Measurements from ENCODE around the gene CTNND2. TPM values are rescaled to one million over a fixed set of nuclear protein-coding genes. Genes with fewer than 3 reads are reported as not detected.

The CTNND2 gene
- total and polyA plus RNA-seq, 4 donors, result 36.5 to 183 (median 97.7) TPM

DNA sequence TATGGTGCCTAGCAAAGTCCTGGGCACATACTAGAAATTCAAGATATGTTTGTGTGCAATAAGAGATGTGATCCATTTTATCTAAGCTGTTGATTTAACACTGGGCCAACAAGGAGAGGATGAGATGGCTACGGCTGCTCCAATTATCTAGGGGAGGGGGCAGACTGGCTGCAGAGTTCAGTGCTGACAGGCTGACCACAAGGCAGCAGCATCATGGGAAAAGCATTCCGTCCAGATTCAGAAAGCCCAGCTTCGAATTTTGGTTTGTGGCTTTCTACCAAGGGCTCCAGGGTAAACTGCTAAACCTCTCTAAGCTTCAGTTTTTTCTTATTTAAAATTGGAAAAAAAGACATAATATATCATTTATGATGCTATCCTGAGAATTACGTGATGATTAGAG, 758.1 kb downstream of the CTNND2 start:
- H3K4me3 ChIP-seq (ENCODE audit: low read depth, low read length), result no peak overlapping the region
- no peak for DNase-seq (ENCODE audit: low read depth in 4 of 6, low spot score in 6 of 6)
- WGBS (ENCODE audit: insufficient coverage), result 82% methylated on average over 1 of the region's 4 CpGs

DNA sequence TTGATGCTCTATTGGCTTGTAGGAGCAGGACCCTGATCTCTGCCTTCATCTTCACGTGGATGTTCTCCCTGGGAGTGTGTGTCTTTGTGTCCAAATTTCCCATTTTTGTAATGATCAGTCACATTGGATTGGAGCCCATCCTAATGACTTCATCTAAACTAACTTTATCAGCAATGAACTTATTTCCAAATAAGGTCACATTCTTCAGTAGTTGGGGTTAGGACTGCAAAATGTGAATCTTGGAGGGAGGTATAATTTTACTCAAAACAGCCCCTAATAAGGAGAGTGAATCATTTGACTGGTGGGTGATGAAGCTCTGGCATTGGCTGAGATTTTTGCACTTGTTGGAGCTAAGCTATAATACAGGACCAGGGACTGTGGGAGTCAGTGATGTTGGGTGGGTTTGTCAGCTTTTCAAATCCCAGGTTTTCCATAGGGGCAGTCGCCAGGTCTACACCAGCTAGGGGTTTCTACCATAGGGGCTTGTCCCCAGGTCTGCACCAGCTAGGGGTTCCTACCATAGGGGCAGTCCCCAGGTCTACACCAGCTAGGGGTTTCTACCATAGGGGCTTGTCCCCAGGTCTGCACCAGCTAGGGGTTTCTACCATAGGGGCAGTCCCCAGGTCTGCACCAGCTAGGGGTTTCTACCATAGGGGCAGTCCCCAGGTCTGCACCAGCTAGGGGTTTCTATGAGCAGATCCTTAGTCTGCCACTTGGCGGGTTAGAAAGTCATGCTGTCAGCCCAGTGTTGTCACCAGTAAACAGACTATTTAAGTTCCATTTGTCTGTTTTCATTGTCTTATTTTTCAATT, 760.6 kb downstream of the CTNND2 start:
- peaks cover 10% of the 10 kb centered on the region for H3K36me3 ChIP-seq (ENCODE audit: control insufficient read depth, insufficient read depth, low read length)
- DNase-seq (ENCODE audit: low read depth in 4 of 6, low spot score in 6 of 6), result no peak
- H3K27me3 ChIP-seq (ENCODE audit: control insufficient read depth, insufficient read depth, low read length), result no peaks in the 10 kb centered on the region
- H3K4me3 ChIP-seq (ENCODE audit: low read depth, low read length), result no peak overlapping the region
- peaks cover 5% of the 10 kb centered on the region for H3K4me1 ChIP-seq (ENCODE audit: control insufficient read depth, insufficient read depth, low read length)
- no peak overlapping the region for H3K27ac ChIP-seq (ENCODE audit: low read depth, low read length)
- H3K9me3 ChIP-seq (ENCODE audit: control insufficient read depth, insufficient read depth, low read length), result no peaks in the 10 kb centered on the region
- no CpG with 5 or more reads among the region's 3 CpGs for WGBS (ENCODE audit: insufficient coverage)

More for the DNA sequence above, 758.1 kb downstream of the CTNND2 start:
- Histone ChIP-seq H3K36me3 (ENCODE audit: control insufficient read depth, insufficient read depth, low read length) (peaks cover 10% of the 10 kb centered on the region), H3K4me1 (ENCODE audit: control insufficient read depth, insufficient read depth, low read length) (peaks cover 13% of the 10 kb centered on the region), H3K27ac (ENCODE audit: low read depth, low read length) (no peak overlapping the region), H3K27me3 (ENCODE audit: control insufficient read depth, insufficient read depth, low read length) (no peaks in the 10 kb centered on the region), H3K9me3 (ENCODE audit: control insufficient read depth, insufficient read depth, low read length) (no peaks in the 10 kb centered on the region)

DNA sequence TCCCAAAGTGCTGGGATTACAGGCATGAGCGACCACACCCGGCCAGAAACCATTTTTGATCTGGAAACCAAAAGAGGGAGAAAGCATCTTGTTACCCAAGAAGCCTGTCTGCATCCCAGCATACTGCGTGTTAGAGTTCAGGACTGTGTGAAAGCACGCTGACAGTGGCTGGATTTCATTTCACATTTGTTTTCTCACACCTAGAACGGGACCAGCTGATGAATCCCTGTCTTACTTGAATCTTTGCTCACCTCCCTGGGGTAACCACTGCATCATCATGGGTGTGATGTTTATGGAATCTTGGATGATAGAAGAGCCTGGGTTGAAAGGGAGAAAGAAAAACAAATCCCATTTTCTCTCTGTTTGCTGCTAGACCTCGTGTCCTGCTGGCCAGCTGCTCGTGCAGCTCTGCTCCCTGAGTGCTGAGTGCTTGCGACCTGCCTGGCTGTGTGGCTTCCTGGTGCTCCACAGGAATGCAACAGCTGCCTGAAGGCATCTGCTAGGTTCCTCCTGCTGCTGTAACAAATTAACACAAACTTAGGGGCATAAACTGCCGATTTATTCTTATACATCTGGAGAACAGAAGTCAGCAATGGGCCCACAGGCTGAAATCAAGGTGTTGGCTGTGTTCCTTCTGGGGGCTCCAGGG, 764.9 kb downstream of the CTNND2 start:
- Histone ChIP-seq H3K36me3 (ENCODE audit: control insufficient read depth, insufficient read depth, low read length) (peaks cover 2% of the 10 kb centered on the region), H3K9me3 (ENCODE audit: control insufficient read depth, insufficient read depth, low read length) (no peaks in the 10 kb centered on the region), H3K4me1 (ENCODE audit: control insufficient read depth, insufficient read depth, low read length) (no peaks in the 10 kb centered on the region), H3K27ac (ENCODE audit: low read depth, low read length) (no peak overlapping the region), H3K4me3 (ENCODE audit: low read depth, low read length) (no peak overlapping the region), H3K27me3 (ENCODE audit: control insufficient read depth, insufficient read depth, low read length) (no peaks in the 10 kb centered on the region)
- 64% methylated on average over 6 of the region's 9 CpGs for WGBS (ENCODE audit: insufficient coverage)
- DNase-seq (ENCODE audit: low read depth in 4 of 6, low spot score in 6 of 6), result no peak

DNA sequence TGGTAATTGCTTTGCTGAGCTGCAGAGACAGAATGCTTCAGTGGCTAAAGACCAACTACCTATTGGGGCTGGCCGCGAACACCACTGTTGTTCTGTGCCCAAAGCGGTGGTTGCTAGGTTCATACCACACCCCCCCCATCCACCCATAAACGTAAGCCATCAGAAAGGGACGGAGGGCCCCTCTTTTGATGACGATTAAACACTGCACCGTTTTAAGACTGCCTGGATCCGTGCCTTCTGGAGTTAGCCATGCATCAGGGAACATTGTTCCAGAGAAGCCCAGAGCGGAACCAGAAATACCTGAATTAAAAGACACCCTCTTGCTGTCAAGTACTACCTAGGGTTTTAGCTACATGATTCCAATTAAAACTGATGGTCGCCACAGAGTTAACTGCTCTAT, 774.1 kb downstream of the CTNND2 start:
- Histone ChIP-seq H3K9me3 (ENCODE audit: control insufficient read depth, insufficient read depth, low read length) (no peaks in the 10 kb centered on the region), H3K27me3 (ENCODE audit: control insufficient read depth, insufficient read depth, low read length) (no peaks in the 10 kb centered on the region), H3K4me3 (ENCODE audit: low read depth, low read length) (no peak overlapping the region), H3K4me1 (ENCODE audit: control insufficient read depth, insufficient read depth, low read length) (peaks cover 5% of the 10 kb centered on the region), H3K27ac (ENCODE audit: low read depth, low read length) (no peak overlapping the region), H3K36me3 (ENCODE audit: control insufficient read depth, insufficient read depth, low read length) (peaks cover 3% of the 10 kb centered on the region)
- DNase-seq (ENCODE audit: low read depth in 4 of 6, low spot score in 6 of 6), result peak in 2 of 6 donors; percentile 31 to 34
- 63% methylated on average over 1 of the region's 10 CpGs for WGBS (ENCODE audit: insufficient coverage)

DNA sequence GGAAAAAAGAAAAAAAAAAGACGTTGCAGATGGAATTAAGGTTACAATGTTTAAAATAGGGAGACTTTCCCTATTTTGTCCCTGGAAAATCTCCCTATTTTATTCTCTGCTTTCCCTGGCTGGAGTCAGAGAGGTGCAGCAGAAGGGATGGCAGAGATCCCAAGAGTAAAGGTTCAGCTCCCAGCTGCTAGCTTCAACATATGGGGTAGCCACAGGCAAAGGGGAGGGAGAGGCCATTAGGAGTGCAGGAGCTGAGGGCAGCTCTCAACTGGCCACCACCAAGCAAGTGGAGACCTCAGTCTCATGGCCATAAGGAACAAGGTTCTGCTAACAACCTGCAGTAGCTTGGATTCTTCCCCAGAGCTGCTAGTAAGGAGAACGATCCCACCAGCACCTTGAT, 776.2 kb downstream of the CTNND2 start:
- Histone ChIP-seq H3K9me3 (ENCODE audit: control insufficient read depth, insufficient read depth, low read length) (no peaks in the 10 kb centered on the region), H3K36me3 (ENCODE audit: control insufficient read depth, insufficient read depth, low read length) (peaks cover 4% of the 10 kb centered on the region), H3K27me3 (ENCODE audit: control insufficient read depth, insufficient read depth, low read length) (no peaks in the 10 kb centered on the region), H3K4me3 (ENCODE audit: low read depth, low read length) (no peak overlapping the region), H3K27ac (ENCODE audit: low read depth, low read length) (no peak overlapping the region), H3K4me1 (ENCODE audit: control insufficient read depth, insufficient read depth, low read length) (peaks cover 5% of the 10 kb centered on the region)
- no peak for DNase-seq (ENCODE audit: low read depth in 4 of 6, low spot score in 6 of 6)
- WGBS (ENCODE audit: insufficient coverage), result 100% methylated on average over 1 of the region's 2 CpGs

DNA sequence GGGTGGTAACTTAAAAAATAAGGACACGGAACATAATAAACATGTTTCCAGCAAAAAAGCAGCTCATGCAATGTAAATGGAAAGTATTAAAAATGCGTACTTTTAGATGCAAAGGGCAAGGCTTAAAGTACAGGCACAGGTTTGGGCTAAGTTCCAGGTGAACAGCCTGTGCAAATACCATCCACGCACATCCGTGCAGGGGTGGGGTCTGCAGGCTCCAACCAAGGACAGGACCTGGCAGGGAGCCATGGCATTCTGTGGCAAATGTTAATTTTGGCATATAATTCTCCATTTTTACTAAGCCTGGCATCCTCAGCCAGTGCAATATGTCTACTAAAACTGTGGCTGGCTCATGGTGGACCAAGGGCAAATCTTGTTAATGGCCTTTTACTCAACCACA, 777.4 kb downstream of the CTNND2 start:
- H3K9me3 ChIP-seq (ENCODE audit: control insufficient read depth, insufficient read depth, low read length), result no peaks in the 10 kb centered on the region
- no peaks in the 10 kb centered on the region for H3K27me3 ChIP-seq (ENCODE audit: control insufficient read depth, insufficient read depth, low read length)
- peaks cover 13% of the 10 kb centered on the region for H3K4me1 ChIP-seq (ENCODE audit: control insufficient read depth, insufficient read depth, low read length)
- peaks cover 4% of the 10 kb centered on the region for H3K36me3 ChIP-seq (ENCODE audit: control insufficient read depth, insufficient read depth, low read length)
- H3K27ac ChIP-seq (ENCODE audit: low read depth, low read length), result no peak overlapping the region
- 75% methylated on average over 2 of the region's 4 CpGs for WGBS (ENCODE audit: insufficient coverage)
- H3K4me3 ChIP-seq (ENCODE audit: low read depth, low read length), result no peak overlapping the region
- DNase-seq (ENCODE audit: low read depth in 4 of 6, low spot score in 6 of 6), result peak in 1 of 6 donors; percentile 51

DNA sequence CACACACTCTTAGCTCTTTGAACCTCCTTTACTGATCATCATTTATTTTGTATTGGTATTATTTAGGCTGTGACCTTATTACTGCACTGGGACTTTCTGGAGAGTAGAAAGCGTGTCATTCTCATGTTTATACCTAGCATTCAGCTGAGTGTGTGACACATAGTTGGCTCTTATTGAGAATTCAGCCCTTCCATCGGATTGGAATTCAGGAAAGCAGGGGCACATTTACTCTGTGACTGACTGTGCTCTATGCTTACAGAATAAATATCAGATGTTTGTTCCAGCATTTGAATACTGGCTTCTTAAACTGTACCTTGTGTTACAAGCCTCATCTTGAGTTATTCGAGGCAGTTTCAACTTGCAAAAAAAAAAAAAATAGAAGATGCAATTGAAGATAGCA, 782.4 kb downstream of the CTNND2 start:
- Histone ChIP-seq H3K9me3 (ENCODE audit: control insufficient read depth, insufficient read depth, low read length) (no peaks in the 10 kb centered on the region), H3K4me1 (ENCODE audit: control insufficient read depth, insufficient read depth, low read length) (peaks cover 9% of the 10 kb centered on the region), H3K27ac (ENCODE audit: low read depth, low read length) (no peak overlapping the region), H3K4me3 (ENCODE audit: low read depth, low read length) (no peak overlapping the region), H3K27me3 (ENCODE audit: control insufficient read depth, insufficient read depth, low read length) (no peaks in the 10 kb centered on the region), H3K36me3 (ENCODE audit: control insufficient read depth, insufficient read depth, low read length) (peaks cover 5% of the 10 kb centered on the region)
- DNase-seq (ENCODE audit: low read depth in 4 of 6, low spot score in 6 of 6), result no peak
- no CpG with 5 or more reads among the region's 3 CpGs for WGBS (ENCODE audit: insufficient coverage)

DNA sequence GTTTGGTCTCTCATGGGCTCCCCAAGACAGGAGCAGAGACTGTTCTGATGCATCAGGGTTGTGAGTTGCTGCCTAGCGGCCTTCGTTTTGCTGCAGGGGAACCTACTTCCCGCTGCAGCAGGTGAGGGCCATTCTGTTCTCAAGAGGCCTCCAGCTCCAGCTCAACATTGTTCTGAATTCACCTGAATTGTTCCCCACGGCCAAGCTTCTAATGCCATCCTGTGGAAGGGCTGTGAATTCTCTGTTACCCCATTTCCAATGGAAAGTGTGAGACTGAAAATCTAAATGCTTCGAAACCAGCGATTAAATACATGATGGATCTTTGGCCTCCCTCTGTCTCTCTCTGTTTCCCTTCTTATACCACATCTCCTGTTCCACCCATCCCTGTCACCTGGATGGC, 794.1 kb downstream of the CTNND2 start:
- Histone ChIP-seq H3K27me3 (ENCODE audit: control insufficient read depth, insufficient read depth, low read length) (no peaks in the 10 kb centered on the region), H3K9me3 (ENCODE audit: control insufficient read depth, insufficient read depth, low read length) (no peaks in the 10 kb centered on the region), H3K27ac (ENCODE audit: low read depth, low read length) (no peak overlapping the region), H3K4me1 (ENCODE audit: control insufficient read depth, insufficient read depth, low read length) (no peaks in the 10 kb centered on the region), H3K36me3 (ENCODE audit: control insufficient read depth, insufficient read depth, low read length) (peaks cover 19% of the 10 kb centered on the region), H3K4me3 (ENCODE audit: low read depth, low read length) (no peak overlapping the region)
- WGBS (ENCODE audit: insufficient coverage), result 89% methylated on average over 6 of the region's 6 CpGs
- no peak for DNase-seq (ENCODE audit: low read depth in 4 of 6, low spot score in 6 of 6)

DNA sequence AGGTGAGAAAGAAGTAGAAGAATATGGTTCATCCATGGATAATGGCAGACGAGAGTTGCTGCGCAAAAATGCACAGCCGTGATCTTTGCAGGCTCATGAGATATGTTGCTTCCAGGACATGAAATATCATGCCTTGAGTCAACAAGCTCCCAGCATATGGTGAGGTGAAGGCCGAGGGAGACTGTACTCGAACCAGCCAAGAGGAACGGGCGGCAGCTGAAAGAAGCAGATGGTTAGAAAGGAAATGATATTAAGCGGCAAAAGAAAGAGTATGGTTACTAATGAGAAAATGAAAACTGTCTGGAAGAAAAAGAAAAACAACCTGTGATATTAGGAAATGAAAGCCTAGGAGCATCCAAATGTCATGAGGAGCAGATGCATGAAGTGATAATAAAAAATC, 798.5 kb downstream of the CTNND2 start:
- DNase-seq (ENCODE audit: low read depth in 4 of 6, low spot score in 6 of 6), result peak in 1 of 6 donors; percentile 35
- H3K36me3 ChIP-seq (ENCODE audit: control insufficient read depth, insufficient read depth, low read length), result peaks cover 10% of the 10 kb centered on the region
- no peak overlapping the region for H3K4me3 ChIP-seq (ENCODE audit: low read depth, low read length)
- 87% methylated on average over 8 of the region's 8 CpGs for WGBS (ENCODE audit: insufficient coverage)
- no peaks in the 10 kb centered on the region for H3K9me3 ChIP-seq (ENCODE audit: control insufficient read depth, insufficient read depth, low read length)
- peaks cover 6% of the 10 kb centered on the region for H3K4me1 ChIP-seq (ENCODE audit: control insufficient read depth, insufficient read depth, low read length)
- no peak overlapping the region for H3K27ac ChIP-seq (ENCODE audit: low read depth, low read length)
- H3K27me3 ChIP-seq (ENCODE audit: control insufficient read depth, insufficient read depth, low read length), result no peaks in the 10 kb centered on the region

DNA sequence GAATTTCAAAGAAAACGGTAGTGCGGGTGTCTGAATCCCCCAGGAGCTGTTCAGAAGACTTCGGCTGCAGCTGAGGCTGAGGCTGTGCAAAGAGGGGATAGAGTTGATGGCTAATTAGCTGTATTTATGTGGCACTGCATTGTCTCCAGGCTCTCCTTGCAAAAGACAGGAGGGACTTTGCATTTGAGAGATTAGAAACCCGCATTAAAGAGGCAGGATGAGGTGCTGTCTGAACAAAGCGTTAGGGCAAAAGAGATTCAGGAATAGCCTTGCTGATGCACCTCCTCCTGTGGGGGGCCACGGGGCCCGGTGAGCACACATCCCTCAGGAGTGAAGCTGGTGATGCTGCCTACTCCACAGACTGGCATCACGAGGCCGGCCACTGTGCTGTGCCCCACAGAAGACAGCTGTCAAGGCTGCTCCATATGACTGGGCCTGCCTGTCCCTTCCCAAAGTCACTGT, 799.6 kb downstream of the CTNND2 start:
- Histone ChIP-seq H3K9me3 (ENCODE audit: control insufficient read depth, insufficient read depth, low read length) (no peaks in the 10 kb centered on the region), H3K27ac (ENCODE audit: low read depth, low read length) (no peak overlapping the region), H3K4me1 (ENCODE audit: control insufficient read depth, insufficient read depth, low read length) (peaks cover 6% of the 10 kb centered on the region), H3K4me3 (ENCODE audit: low read depth, low read length) (no peak overlapping the region), H3K27me3 (ENCODE audit: control insufficient read depth, insufficient read depth, low read length) (no peaks in the 10 kb centered on the region), H3K36me3 (ENCODE audit: control insufficient read depth, insufficient read depth, low read length) (peaks cover 3% of the 10 kb centered on the region)
- DNase-seq (ENCODE audit: low read depth in 4 of 6, low spot score in 6 of 6), result peak in 2 of 6 donors; percentile 34 to 77
- WGBS (ENCODE audit: insufficient coverage), result 42% methylated on average over 9 of the region's 9 CpGs
